HEK293 (cell line): Measurements from ENCODE around the gene CCN2.

ENCODE experiments used
- CTCF ChIA-PET: fragments of 350-600 bp; formaldehyde crosslinking; extraction: SDS; loops from one replicate; lab custom pipeline; 2021; ENCODE audit warnings: antibody characterized with exemption; lab: Yijun Ruan, JAX
- POLR2A ChIA-PET: fragments of 300-600 bp; formaldehyde crosslinking; extraction: SDS; loops from one replicate; lab custom pipeline; 2020; ENCODE audit warnings: antibody characterized with exemption, inconsistent platforms; lab: Yijun Ruan, JAX
- H3K27ac ChIP-seq: fragments of 200-500 bp; sonication (Bioruptor generic); 2 replicates; pipeline ENCODE4 v1.5.1; 2014; ENCODE audit warnings: low read depth, low read length, control low read depth, inconsistent platforms; ENCODE audit errors: extremely low read depth
- H3K36me3 ChIP-seq, 2 experiments: fragments of 200-500 bp in 1 of 2; sonication (Bioruptor generic) in 1 of 2; 1 replicate in 1 of 2; 2 replicates in 1 of 2; pipeline ENCODE4 v1.5.1; 2014 to 2017; ENCODE audit warnings: inconsistent platforms in 2 of 2, low read length in 2 of 2; ENCODE audit not compliant: control insufficient read depth in 2 of 2, insufficient read depth in 1 of 2
- H3K4me1 ChIP-seq: fragments of 200-500 bp; sonication (Bioruptor generic); 2 replicates; pipeline ENCODE4 v1.5.1; 2014; ENCODE audit warnings: mild to moderate bottlenecking, low read length, inconsistent platforms; ENCODE audit not compliant: control insufficient read depth, insufficient read depth
- H3K4me3 ChIP-seq: 2 replicates; pipeline ENCODE4 v1.5.1; 2011; ENCODE audit warnings: low read depth, mild to moderate bottlenecking, control low read depth, low read length, moderate library complexity
- H3K9me3 ChIP-seq: fragments of 200-500 bp; sonication (Bioruptor generic); 2 replicates; pipeline ENCODE4 v1.5.1; 2014; ENCODE audit warnings: low read depth, low read length, inconsistent platforms; ENCODE audit not compliant: control insufficient read depth, insufficient read depth
- BCL11B ChIP-seq: fragments of 450-650 bp; formaldehyde crosslinking; IDR thresholded peaks from 2 replicates; pipeline ENCODE4 v1.5.1; 2016; ENCODE audit warnings: low read depth, missing biosample characterization, missing genetic modification characterization
- INSM2 ChIP-seq: fragments of 450-650 bp; formaldehyde crosslinking; IDR thresholded peaks from 2 replicates; pipeline ENCODE4 v1.5.1; 2016; ENCODE audit warnings: missing biosample characterization, missing genetic modification characterization
- SETDB1 ChIP-seq: IDR thresholded peaks from one replicate; pipeline ENCODE4 v1.6.1; 2017; ENCODE audit warnings: mild to moderate bottlenecking, low read length, moderate library complexity, mixed read lengths; ENCODE audit not compliant: insufficient read length
- ZBTB7A ChIP-seq: fragments of 450-650 bp; formaldehyde crosslinking; IDR thresholded peaks from 2 replicates; pipeline ENCODE4 v1.5.1; 2016; ENCODE audit warnings: low read depth, missing biosample characterization, missing genetic modification characterization
- ZFHX2 ChIP-seq: fragments of 450-650 bp; formaldehyde crosslinking; conservative IDR thresholded peaks from 2 replicates; pipeline ENCODE4 v1.5.1; 2016; ENCODE audit warnings: missing biosample characterization, missing genetic modification characterization
- ZIC2 ChIP-seq: fragments of 450-650 bp; formaldehyde crosslinking; IDR thresholded peaks from 2 replicates; pipeline ENCODE4 v1.5.1; 2016; ENCODE audit warnings: missing biosample characterization, missing genetic modification characterization
- ZNF112 ChIP-seq: fragments of 450-650 bp; formaldehyde crosslinking; IDR thresholded peaks from 2 replicates; pipeline ENCODE4 v1.5.0; 2017; ENCODE audit warnings: missing biosample characterization, missing genetic modification characterization
- ZNF155 ChIP-seq: fragments of 450-650 bp; formaldehyde crosslinking; IDR thresholded peaks from 2 replicates; pipeline ENCODE4 v1.5.1; 2016; ENCODE audit warnings: missing biosample characterization, missing genetic modification characterization
- ZNF169 ChIP-seq: fragments of 450-650 bp; formaldehyde crosslinking; IDR thresholded peaks from 2 replicates; pipeline ENCODE4 v1.5.1; 2016; ENCODE audit warnings: missing biosample characterization, missing genetic modification characterization
- ZNF2 ChIP-seq: fragments of 450-650 bp; formaldehyde crosslinking; IDR thresholded peaks from 2 replicates; pipeline ENCODE4 v1.5.1; 2016; ENCODE audit warnings: missing biosample characterization, missing genetic modification characterization
- ZNF350 ChIP-seq: fragments of 450-650 bp; formaldehyde crosslinking; IDR thresholded peaks from 2 replicates; pipeline ENCODE4 v1.5.0; 2017; ENCODE audit warnings: missing biosample characterization, mild to moderate bottlenecking, missing genetic modification characterization
- ZNF37A ChIP-seq: fragments of 450-650 bp; IDR thresholded peaks from 2 replicates; pipeline ENCODE4 v1.5.1; 2018; ENCODE audit warnings: missing biosample characterization, missing genetic modification characterization
- ZNF585B ChIP-seq: fragments of 450-650 bp; formaldehyde crosslinking; IDR thresholded peaks from 2 replicates; pipeline ENCODE4 v1.5.1; 2016; ENCODE audit warnings: missing biosample characterization, missing genetic modification characterization
- ZNF596 ChIP-seq: fragments of 450-650 bp; IDR thresholded peaks from 2 replicates; pipeline ENCODE4 v1.5.0; 2018; ENCODE audit warnings: missing biosample characterization, mild to moderate bottlenecking, missing genetic modification characterization, moderate library complexity
- ZNF624 ChIP-seq: fragments of 450-650 bp; formaldehyde crosslinking; IDR thresholded peaks from 2 replicates; pipeline ENCODE4 v1.5.1; 2017; ENCODE audit warnings: missing biosample characterization, missing genetic modification characterization
- ZNF654 ChIP-seq: fragments of 450-650 bp; formaldehyde crosslinking; IDR thresholded peaks from 2 replicates; pipeline ENCODE4 v1.5.1; 2016; ENCODE audit warnings: low read depth, missing biosample characterization, missing genetic modification characterization
- ZNF660 ChIP-seq: fragments of 450-650 bp; IDR thresholded peaks from 2 replicates; pipeline ENCODE4 v1.5.1; 2018; ENCODE audit warnings: missing biosample characterization, mild to moderate bottlenecking, missing genetic modification characterization
- ZNF707 ChIP-seq: fragments of 450-650 bp; formaldehyde crosslinking; IDR thresholded peaks from 2 replicates; pipeline ENCODE4 v1.5.1; 2016; ENCODE audit warnings: missing biosample characterization, missing genetic modification characterization
- ZNF768 ChIP-seq: fragments of 450-650 bp; formaldehyde crosslinking; IDR thresholded peaks from 2 replicates; pipeline ENCODE4 v1.5.1; 2018; ENCODE audit warnings: missing biosample characterization, mild to moderate bottlenecking, missing genetic modification characterization
- ZNF830 ChIP-seq: fragments of 450-650 bp; IDR thresholded peaks from 2 replicates; pipeline ENCODE4 v1.5.0; 2018; ENCODE audit warnings: missing biosample characterization, missing genetic modification characterization, low read depth, mild to moderate bottlenecking, moderate library complexity
- ZSCAN4 ChIP-seq: fragments of 450-650 bp; formaldehyde crosslinking; IDR thresholded peaks from 2 replicates; pipeline ENCODE4 v1.5.1; 2017; ENCODE audit warnings: missing biosample characterization, missing genetic modification characterization
- ZSCAN5A ChIP-seq: fragments of 450-650 bp; formaldehyde crosslinking; IDR thresholded peaks from 2 replicates; pipeline ENCODE4 v1.5.1; 2016; ENCODE audit warnings: missing biosample characterization, missing genetic modification characterization
- TF ChIP-seq, protein P1 (sequence below): fragments of 450-650 bp; formaldehyde crosslinking; IDR thresholded peaks from 2 replicates; pipeline ENCODE4 v1.5.1; 2016; ENCODE audit warnings: missing biosample characterization, missing genetic modification characterization
- TF ChIP-seq, protein P2 (sequence below): fragments of 450-650 bp; formaldehyde crosslinking; IDR thresholded peaks from 2 replicates; pipeline ENCODE4 v1.5.1; 2016; ENCODE audit warnings: missing biosample characterization, missing genetic modification characterization
- TF ChIP-seq, protein P3 (sequence below): IDR thresholded peaks from 2 replicates; pipeline ENCODE4 v1.6.1; 2011; ENCODE audit warnings: mild to moderate bottlenecking, low read depth, low read length, borderline replicate concordance

Gene CCN2

DNA sequence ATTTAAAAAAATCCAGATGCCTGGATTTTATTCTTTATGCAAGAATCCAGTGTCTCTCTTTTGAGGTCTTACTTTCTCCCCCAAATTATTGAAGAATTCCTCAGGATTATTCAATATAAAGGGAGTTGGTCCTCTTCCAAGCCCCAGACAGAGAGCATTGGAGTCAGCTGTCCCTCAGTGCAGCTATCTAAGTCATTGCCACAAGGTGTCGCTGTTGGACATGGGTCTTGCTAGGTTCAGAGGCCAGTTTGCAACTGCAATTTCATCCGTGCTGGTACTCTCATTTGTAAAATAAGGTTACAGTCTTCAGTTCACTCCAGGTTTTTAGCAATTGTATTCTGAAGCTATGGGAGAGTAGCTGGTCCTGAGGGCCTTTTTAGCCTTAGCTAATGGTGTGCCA, 27.8 kb downstream of the CCN2 start:
- TF ChIP-seq ZNF624 (tag by site-specific recombination) (no peak), ZNF654 (tag by site-specific recombination) (peak; percentile 80), SETDB1 (peak; percentile 83), ZNF155 (tag by site-specific recombination) (no peak), ZNF596 (tag by site-specific recombination) (no peak), ZNF768 (no peak), ZNF660 (tag by site-specific recombination) (0 out of 2 replicates have a peak, but pooled peaks have one; percentile 26), ZNF2 (peak; percentile 100), ZNF169 (tag by site-specific recombination) (0 out of 2 replicates have a peak, but pooled peaks have one; percentile 40)
- TF ChIP-seq, protein P1, sequence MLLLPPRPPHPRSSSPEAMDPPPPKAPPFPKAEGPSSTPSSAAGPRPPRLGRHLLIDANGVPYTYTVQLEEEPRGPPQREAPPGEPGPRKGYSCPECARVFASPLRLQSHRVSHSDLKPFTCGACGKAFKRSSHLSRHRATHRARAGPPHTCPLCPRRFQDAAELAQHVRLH (tag by site-specific recombination) = no peak
- POLR2A ChIA-PET = interaction anchor here (1.1 kb wide), 1 partner anchor 28 kb away, joined by 5 read pairs; the partner anchor contains the start of gene CCN2
- Histone ChIP-seq H3K36me3 (no peaks in the 10 kb centered on the region), H3K4me3 (no peak overlapping the region), H3K27ac (no peak overlapping the region), H3K9me3 (no peaks in the 10 kb centered on the region), H3K4me1 (no peaks in the 10 kb centered on the region)
- CTCF ChIA-PET = interaction anchor here (0.5 to 7.1 kb wide), 55 partner anchors 8 to 595 kb away, joined by 3 to 163 read pairs (median 4); partner anchors contain the start of genes CCN2 and MED23

DNA sequence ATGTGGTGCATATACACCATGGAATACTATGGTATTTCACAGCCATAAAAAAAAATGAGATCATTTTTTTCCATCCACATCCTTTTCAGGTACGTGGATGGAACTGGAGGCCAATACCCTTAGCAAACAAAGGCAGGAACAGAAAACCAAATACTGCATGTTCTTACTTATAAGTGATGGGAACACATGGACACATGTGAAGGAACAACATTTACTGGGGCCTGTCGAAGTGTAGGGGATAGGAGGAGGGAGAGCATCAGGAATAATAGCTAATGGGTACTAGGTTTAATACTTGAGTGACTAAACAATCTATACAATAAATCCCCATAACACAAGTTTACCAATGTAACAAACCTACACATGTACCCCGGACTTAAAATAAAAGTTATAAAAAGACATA, 30.5 kb downstream of the CCN2 start:
- Histone ChIP-seq H3K4me3 (no peak overlapping the region), H3K36me3 (no peaks in the 10 kb centered on the region)
- POLR2A ChIA-PET = no interaction called here
- TF ChIP-seq, protein P2, sequence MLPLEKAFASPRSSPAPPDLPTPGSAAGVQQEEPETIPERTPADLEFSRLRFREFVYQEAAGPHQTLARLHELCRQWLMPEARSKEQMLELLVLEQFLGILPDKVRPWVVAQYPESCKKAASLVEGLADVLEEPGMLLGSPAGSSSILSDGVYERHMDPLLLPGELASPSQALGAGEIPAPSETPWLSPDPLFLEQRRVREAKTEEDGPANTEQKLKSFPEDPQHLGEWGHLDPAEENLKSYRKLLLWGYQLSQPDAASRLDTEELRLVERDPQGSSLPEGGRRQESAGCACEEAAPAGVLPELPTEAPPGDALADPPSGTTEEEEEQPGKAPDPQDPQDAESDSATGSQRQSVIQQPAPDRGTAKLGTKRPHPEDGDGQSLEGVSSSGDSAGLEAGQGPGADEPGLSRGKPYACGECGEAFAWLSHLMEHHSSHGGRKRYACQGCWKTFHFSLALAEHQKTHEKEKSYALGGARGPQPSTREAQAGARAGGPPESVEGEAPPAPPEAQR (tag by site-specific recombination) = no peak
- TF ChIP-seq ZNF112 (tag by site-specific recombination) = no peak
- TF ChIP-seq ZNF830 (tag by site-specific recombination) = no peak
- no peak for TF ChIP-seq ZFHX2 (tag by site-specific recombination)
- TF ChIP-seq, protein P3, sequence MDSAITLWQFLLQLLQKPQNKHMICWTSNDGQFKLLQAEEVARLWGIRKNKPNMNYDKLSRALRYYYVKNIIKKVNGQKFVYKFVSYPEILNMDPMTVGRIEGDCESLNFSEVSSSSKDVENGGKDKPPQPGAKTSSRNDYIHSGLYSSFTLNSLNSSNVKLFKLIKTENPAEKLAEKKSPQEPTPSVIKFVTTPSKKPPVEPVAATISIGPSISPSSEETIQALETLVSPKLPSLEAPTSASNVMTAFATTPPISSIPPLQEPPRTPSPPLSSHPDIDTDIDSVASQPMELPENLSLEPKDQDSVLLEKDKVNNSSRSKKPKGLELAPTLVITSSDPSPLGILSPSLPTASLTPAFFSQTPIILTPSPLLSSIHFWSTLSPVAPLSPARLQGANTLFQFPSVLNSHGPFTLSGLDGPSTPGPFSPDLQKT = no peak
- no peak for TF ChIP-seq ZSCAN4 (tag by site-specific recombination)
- TF ChIP-seq BCL11B = no peak
- TF ChIP-seq ZNF707 = no peak
- no peak for TF ChIP-seq ZNF350 (tag by site-specific recombination)
- no peak for TF ChIP-seq ZNF169 (tag by site-specific recombination)
- TF ChIP-seq ZNF37A (tag by site-specific recombination) = no peak
- no peak for TF ChIP-seq ZNF585B (tag by site-specific recombination)
- TF ChIP-seq ZSCAN5A (tag by site-specific recombination) = no peak
- TF ChIP-seq ZBTB7A (tag by site-specific recombination) = no peak
- no peak for TF ChIP-seq ZIC2 (tag by site-specific recombination)
- TF ChIP-seq INSM2 (tag by site-specific recombination) = no peak
- TF ChIP-seq, all 188 proteins: peak for 0
- Histone ChIP-seq H3K4me1 (no peaks in the 10 kb centered on the region), H3K9me3 (no peaks in the 10 kb centered on the region), H3K27ac (no peak overlapping the region)
- CTCF ChIA-PET = interaction anchor here (1.6 to 6.5 kb wide), 5 partner anchors 11 to 359 kb away, joined by 3 to 91 read pairs (median 10); no protein-coding TSS in a partner anchor
